GM18867 (cell line): ENCODE measurements around the gene MAP2K4.

Source experiments
- ATAC-seq: cut with Tn5 transposase; IDR thresholded peaks from one replicate; pipeline ENCODE4 v1.9.1; 2021; ENCODE audit warnings: mild to moderate bottlenecking, moderate library complexity; ENCODE audit not compliant: unreplicated experiment

The MAP2K4 gene

DNA sequence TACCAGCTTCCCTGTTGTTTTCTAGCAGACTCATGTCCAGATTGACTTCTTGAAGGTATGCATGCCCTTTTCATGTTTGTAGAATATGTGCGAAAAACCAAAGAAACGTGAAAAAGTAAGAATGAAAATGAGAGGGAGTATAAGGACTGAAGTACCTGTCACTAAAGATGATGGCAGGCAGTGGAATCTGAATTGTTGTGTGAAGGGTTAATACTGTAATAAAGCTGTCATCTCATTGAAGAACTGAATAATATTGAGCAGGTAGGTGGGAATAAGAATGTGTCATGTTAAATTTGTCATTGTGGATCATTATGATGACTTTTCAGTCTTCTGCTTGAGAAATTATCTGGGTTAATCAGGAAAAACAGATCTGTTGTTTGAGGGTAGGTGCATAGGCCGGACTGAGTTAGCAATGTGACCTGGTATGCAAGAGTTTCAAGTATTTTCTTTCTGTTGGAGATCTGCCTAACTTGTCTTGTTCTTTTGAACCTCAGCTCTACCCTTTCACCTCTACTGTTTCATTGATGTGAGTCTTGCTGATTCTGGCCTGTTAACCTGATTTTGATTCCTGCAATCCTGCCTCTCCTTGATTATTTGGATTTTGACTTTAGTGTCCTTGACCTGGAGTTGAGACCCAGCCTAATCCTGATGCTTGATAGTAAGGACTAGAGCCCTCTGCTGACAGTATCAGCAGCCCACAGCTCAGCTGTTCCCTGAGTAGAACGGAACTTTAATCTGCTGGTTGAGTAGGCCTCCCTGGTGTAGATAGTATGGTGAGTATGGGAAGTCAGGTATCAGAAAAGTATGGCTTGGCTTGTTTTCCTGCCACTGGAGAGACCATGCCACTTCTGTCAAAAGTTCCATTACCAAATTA is 64.6 kb downstream of the MAP2K4 start:
- ATAC-seq, result no peak

DNA sequence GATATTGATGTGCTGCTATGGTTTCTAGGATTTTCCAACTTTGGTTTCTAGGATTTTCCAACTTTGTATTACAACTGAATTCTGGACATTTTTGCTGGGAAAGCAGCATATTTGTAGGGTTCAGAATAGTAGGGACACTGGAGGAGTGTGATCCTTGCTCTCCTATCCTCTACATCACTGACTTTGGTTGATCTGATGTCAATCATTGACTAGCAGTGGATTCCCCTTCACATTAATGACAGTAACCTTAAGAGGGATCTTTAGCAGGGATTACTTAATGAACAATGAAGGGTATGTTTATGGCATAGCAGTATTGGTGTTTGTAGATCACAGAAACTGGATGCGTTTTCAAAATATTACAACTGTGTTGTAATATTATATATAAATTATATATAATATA is 67.4 kb downstream of the MAP2K4 start:
- ATAC-seq, result no peak

GRCh38 chr17:12089809-12090384 is 69.2 kb downstream of the MAP2K4 start:
- ATAC-seq, result no peak

DNA sequence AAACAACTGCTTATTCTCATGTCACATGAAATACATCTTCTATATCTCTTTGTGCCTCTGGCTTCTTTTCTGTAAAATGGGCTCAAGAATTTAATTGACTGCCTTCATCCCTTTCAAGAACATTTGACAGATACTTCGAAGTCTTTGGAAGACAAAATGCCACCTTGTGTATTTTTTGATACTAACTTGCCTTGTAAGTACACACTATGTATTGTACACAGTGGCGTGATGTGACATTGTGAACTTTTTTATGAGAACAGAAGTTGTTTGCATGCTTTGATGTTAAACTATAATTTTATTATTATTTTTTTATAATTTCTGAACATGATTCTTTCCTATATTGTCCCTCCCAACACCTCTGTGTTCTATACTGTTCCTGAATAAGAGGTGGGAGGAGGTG is 73.7 kb downstream of the MAP2K4 start:
- no peak for ATAC-seq

- ATAC-seq, result no peak
These were observed 74.8 kb downstream of the MAP2K4 start for GRCh38 chr17:12095522-12095921.

DNA sequence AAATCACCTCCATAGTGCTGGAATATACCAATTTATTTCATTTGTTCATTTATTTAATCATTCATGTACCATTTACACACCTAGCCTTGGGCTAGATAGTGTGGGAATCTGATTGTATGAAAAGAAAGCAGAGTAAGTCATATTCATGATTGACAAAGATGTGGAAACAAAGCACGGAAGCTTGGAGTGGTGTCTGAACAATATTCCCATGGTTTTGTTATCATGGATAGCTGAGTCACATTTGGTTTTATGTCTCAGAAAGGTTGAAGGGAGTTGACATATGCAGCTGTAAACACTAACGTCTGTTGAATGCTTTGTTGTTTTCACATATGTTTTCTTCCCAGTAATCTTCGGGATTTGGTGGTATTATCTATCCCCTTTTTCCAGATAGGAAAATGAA is 76.6 kb downstream of the MAP2K4 start:
- no peak for ATAC-seq

DNA sequence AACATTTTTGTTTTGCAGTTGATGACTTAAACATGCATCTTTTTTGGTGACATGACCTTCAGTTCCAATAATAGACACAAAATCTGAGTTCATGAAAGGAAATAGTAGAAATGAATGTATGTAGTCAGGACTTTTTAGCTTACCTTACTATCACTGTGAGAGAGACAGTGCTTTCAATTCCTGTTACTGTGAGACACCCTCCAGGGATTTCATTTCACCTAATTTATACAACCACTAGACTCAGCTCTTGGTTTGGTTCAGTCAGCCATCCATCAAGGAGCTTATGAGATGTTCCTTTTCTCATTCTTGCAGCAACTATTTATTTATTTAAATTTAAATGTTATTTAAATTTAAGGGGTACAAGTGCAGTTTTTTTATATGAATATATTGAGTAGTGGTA is 77.9 kb downstream of the MAP2K4 start:
- peak; percentile 88 for ATAC-seq

DNA sequence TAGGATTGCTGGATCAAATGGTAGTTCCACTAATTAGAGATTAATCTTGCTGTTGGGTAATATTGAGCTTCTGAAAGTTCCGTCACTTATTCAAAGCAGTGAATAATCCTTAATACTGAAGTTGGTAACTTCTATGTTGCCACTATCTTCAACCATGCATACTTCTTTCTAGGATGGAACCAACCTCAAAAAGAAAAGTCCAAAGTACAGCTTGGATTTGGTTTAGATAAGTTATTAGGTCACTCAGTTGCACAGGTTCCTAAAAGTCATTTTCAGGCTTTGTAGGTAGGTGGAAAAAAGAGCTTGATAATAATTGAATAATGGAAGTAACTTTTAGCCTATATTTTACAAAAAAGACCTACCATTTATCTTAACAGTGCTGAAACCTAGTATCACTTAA is 78.7 kb downstream of the MAP2K4 start:
- ATAC-seq, result no peak

- no peak for ATAC-seq
These were observed 84.2 kb downstream of the MAP2K4 start for GRCh38 chr17:12104831-12105230.

DNA sequence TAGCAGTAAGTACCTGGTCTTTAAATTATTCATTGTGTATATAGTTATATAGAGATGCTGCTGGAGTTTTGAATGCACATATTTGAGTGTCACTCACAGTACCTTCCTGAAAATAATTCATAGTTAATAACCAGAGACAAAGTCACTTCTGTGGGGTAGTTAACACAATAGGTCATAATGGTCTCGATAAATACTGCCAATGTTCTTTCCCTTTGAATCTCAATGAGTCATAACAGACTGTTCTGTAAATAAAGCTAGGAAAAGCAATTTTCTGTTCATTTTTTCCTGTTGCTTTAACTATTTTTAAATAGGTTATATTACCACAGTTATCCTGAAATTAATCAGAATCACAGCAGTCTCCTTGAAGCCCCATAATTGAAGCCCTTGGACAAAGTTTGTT is 87.2 kb downstream of the MAP2K4 start:
- ATAC-seq, result no peak

DNA sequence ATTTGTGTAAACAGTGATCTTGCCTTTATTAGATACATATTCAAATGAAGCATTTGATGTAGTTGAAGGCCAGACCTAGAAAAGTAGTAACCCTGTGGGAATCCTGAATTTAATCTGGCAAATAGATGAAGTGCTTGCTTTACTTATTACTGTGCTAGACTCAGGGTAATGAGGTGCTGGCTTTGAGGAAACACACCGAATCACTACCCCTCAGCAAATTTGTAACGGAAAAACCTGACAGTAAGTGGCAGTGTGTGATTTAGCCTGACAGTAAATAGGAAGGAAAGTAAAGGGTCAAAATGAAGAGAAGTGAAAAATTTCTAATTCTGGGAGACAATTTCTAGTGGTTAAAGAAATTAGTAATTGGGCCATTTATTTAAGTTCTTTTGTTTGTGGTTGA is 90.2 kb downstream of the MAP2K4 start:
- ATAC-seq, result no peak

DNA sequence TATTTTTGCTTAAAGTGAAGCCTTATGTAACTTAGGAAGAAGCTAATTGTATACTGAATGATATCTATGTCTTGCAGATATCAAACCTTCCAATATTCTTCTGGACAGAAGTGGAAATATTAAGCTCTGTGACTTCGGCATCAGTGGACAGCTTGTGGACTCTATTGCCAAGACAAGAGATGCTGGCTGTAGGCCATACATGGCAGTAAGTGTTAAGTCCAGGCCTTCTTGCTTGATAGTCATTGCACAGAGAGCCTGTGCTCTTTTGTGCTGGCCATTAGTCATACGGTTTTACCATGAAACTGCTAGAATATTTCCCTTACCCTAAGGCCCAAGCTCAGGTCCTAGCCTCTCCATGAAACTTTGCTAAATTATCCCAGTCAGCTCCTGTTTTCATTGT is 92.5 kb downstream of the MAP2K4 start:
- ATAC-seq, result no peak

DNA sequence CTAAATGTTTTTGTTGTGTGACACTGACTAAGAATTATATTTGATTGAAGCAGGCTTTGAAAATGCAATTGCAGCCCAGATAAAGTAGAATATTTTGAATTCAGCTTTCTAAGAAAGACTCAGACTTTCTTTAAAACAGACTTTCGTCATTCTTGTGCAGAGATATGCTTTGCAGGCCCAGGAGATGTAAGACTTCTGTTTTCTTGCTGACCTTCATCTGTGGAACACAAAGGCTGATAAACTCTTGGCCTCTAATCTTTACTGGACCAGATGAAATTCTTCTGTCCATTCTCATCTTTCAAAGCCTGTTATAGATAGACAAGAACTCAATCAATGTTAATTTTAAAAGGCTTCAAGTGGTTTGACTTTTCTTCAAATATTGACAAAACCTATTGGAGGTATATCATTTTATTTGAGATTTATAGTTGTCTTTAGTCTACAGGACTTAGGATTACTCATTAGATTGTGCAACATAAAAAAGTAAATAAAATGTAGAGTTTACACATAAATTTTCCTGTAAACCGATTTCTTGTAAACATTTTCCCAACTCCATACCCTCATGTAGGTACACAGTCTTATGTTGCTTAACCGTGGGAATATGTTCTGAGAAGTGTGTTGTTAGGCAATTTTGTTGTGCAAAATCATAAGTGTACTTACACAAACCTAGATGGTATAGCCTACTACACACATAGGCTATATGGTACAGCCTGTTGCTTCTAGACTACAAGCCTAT is 94.2 kb downstream of the MAP2K4 start:
- no peak for ATAC-seq

DNA sequence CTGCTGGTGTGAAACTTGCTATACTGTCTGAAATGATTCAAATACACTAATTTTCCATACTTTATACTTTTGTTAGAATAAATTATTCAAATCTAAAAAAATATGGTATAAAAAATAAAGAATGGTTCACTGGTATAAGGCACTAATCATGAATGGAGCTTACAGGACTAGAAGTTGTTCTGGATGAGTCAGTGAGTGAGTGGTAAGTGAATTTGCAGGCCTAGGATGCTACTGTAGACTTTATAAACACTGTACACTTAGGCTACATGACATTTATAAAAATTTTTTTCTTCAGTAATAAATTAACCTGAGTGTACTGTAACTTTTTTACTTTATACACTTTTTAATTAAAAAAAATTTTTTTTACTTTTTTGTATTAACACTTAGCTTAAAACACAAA is 95.5 kb downstream of the MAP2K4 start:
- no peak for ATAC-seq

DNA sequence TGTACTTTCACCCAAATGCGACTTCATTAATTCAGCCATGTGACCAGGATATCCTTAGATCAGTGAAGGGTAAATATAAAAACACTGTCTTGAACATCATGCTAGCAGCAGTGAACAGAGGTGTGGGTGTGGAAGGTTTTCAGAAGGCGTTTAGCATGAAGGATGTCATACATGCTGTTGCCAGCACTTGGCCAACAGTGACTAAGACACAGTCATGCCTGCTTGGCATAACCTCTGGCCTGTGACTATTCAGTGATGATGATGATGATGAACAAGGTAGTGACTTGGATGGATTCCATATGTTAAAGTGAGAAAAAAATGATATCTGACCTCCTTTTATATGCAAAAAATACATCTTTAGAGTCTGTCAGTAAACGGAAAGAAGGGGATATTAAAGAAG is 97.9 kb downstream of the MAP2K4 start:
- no peak for ATAC-seq

DNA sequence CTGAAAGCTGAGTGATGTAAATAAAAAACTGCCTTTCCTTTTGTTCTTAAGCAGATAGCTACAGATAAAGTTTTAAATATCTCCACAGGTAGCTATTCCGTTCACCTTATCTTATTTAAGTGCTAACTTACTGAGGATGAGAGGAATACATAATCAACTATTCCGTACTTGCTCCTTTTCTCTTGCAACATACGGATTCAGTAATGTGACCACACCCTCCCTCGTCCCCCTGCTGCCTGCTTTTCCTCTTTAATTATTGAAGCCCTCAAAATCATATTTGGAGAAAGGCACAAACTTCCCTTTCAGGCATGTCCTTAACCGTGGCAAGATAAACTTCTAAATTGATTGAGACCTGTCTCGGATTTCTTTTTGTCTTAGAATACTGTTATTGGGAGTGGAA is 101.4 kb downstream of the MAP2K4 start:
- no peak for ATAC-seq

DNA sequence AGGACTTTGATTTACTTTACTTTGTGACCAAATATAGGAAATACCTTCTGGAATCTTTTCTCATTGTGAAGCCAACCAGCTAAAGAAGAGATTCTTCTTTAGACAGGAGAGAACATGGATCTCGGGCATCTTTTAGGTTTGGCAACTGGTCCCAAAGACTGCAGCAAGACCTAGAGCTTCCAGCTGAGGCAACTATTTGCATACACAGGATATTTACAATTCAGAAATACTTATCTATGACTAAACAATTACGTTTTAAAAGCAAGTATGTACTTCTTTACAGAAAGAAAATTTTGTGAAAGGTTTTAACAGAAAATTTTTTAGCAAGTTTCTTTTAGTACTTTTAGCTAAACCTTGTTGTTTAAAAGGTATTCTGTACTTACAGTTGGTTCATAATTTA is 106.5 kb downstream of the MAP2K4 start:
- no peak for ATAC-seq

DNA sequence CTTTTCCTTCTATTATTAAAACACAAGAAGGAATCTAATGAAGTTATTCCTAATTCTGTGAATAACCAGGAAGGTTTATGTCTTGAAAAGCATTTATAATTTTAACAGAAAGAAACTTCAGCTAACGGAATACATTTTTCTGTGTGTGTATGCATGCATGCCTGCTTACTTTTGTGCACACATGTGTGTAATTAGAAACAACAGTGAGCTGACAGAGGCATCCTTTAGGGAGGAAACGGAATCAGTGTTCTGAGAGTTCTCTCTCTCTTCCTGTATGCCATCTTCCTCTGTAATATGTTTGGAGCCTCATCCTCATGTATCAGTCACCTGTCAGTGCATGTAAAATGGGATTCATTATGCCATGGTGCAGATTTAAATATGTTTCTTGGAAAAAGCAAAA is 107.0 kb downstream of the MAP2K4 start:
- ATAC-seq, result no peak

DNA sequence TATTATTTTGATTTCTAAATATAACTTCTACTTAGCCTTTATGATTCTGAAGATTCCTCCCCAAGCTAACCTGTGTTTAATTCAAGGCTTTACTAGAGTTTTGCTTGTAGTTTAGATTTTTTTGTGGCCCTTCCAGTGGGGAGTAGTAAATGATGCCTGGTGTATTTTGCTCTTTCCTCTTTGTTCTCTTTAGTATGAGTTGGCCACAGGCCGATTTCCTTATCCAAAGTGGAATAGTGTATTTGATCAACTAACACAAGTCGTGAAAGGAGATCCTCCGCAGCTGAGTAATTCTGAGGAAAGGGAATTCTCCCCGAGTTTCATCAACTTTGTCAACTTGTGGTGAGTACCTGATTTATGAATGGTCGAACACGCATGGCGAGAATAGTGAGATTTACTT is 108.3 kb downstream of the MAP2K4 start:
- ATAC-seq, result no peak

DNA sequence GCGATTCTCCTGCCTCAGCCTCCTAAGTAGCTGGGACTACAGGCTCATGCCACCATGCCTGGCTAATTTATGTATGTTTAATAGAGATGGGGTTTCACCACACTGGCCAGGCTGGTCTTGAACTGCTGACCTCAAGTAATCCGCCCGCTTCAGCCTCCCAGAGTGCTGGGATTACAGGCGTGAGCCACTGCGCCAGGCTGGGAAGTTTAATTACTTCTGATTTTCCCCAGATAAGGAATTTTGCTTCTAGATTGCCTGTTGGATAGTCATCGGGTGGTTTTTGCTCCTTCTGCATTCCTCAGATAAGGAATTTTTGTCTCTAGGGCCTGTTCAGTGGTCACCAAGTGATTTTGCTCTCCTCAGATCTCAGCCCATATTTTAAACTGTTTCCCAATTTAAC is 112.5 kb downstream of the MAP2K4 start:
- no peak for ATAC-seq

- no peak for ATAC-seq
These were observed 113.4 kb downstream of the MAP2K4 start for GRCh38 chr17:12134101-12134500.

DNA sequence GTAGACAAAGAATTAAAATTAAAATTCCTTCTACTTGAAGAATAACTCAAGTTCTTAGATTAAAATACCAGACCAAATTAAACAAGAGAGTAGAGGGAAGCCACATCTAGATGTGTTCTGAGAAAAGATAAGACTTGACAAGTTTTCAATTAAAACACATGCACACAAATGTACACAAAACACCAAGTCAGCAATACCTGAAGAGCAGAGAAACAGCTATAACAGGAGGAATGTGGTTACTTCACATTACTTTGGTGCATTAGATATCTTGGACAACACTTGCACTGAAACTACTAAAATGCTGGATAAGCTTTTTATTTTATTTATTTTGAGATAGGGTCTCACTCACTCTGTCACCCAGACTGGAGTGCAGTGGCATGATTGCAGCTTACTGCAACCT is 113.9 kb downstream of the MAP2K4 start:
- ATAC-seq, result no peak
